ENCODE results near the gene GATA1.

DNA sequence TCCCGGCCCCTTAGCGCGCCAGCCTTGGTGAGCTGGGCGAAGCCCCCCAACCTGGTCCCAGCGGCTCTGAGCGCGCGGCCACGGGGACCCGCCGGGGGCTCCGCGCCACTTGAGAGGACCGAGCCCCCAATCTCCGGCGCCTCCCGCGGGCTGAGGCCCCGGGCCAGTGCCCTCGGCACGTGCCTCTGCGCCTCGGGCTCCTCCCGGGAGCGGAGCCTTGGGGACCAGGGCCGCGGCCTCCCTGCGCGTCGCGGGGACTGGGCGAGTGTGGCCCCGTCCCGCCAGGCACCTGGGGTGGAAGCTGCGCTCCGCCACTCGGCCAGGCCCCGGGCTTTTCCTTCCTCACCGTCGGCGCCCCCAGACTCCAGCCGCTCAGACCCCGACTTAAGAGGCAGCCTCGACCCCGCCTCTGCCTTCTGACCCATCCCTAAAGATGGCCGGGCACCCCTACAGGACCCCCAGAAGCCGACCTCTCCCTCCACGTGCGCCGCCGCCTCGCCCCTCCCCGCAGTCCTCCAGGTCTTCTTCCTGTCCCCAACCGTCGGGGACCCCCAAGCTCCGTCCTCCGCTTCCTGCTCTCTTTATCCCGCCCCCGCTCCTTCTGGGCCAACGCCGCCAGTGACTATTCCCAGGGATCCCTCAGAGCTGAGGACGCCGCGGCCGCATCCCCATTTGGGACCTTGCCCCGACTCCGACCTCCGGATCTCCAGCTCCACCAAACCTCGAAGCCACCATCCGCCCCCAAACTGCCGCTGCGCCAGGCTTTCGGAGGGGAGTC lies 40.7 kb downstream of the GATA1 start:
- TF ChIP-seq, protein P1, sequence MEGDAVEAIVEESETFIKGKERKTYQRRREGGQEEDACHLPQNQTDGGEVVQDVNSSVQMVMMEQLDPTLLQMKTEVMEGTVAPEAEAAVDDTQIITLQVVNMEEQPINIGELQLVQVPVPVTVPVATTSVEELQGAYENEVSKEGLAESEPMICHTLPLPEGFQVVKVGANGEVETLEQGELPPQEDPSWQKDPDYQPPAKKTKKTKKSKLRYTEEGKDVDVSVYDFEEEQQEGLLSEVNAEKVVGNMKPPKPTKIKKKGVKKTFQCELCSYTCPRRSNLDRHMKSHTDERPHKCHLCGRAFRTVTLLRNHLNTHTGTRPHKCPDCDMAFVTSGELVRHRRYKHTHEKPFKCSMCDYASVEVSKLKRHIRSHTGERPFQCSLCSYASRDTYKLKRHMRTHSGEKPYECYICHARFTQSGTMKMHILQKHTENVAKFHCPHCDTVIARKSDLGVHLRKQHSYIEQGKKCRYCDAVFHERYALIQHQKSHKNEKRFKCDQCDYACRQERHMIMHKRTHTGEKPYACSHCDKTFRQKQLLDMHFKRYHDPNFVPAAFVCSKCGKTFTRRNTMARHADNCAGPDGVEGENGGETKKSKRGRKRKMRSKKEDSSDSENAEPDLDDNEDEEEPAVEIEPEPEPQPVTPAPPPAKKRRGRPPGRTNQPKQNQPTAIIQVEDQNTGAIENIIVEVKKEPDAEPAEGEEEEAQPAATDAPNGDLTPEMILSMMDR (IDR thresholded peaks at IDR 0.05) = no peak
- TF ChIP-seq POLR2A (IDR thresholded peaks at IDR 0.05) = no peak

All from esophagus squamous epithelium (tissue), 4 donors.